Subcutaneous adipose tissue (tissue), 4 donors: ENCODE measurements around the gene SLC27A4. TPM values are rescaled to one million over a fixed set of nuclear protein-coding genes. Genes with fewer than 3 reads are reported as not detected.

ENCODE experiments used
- CTCF ChIP-seq: fragments of 450-650 bp; IDR thresholded peaks from one replicate; pipeline ENCODE4 v1.5.1; 2016; ENCODE audit warnings: low read depth, mild to moderate bottlenecking, control low read depth, antibody characterized with exemption, moderate library complexity
- total RNA-seq, 4 donors: library from RNA; depleted of rRNA; stranded (reverse); fragments of >200 nt; gene quantifications; one replicate each; pipeline ENCODE4 v1.1.0, GENCODE V29; 2016

SLC27A4 gene
- total RNA-seq, 4 donors from 2014 or later: 10.1 to 17.3 (median 12.3) TPM

- TF ChIP-seq CTCF: no peak
These were observed 41.5 kb upstream of the SLC27A4 start for GRCh38 chr9:128298535-128299482.

DNA sequence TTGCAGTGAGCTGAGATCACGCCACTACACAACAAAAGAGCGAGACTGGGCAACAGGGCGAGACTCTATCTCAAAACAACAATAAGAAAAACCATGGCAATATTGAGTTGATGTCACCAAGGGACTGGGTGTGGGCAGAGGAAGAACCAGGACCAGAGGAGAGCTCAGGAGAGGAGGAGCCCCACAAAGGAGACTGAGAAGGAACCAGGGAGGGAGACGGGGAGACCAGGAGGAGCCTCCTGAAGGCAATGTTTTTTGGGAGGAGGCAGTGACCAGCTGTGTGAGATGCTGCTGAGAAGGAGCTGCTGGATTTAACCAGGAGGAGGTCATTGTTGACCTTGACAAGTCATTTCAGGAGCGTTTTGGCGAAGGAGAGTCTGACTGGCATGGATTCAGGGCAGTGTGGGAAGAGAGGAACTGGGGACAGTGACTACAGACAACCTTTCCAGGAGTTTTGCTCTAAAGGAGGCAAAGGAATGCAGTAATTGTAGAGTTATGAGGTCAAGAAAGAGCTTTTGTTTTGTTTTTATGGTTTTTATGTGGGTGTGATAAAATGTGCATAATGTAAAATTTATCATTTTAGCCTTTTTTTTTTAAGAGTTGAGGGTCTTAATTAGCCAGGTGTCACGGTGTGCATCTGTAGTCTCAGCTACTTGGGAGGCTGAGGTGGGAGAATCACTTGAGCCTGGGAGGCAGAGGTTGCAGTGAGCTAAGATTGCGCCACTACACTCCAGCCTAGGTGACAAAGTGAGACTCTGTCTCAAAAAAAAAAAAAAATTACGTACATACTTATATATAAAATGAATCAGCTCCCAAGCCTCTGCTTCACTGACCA lies 36.0 kb upstream of the SLC27A4 start:
- TF ChIP-seq CTCF: no peak

- TF ChIP-seq CTCF: no peak
These were observed 35.4 kb upstream of the SLC27A4 start for GRCh38 chr9:128304971-128305288.

- TF ChIP-seq CTCF: no peak
These were observed 30.8 kb upstream of the SLC27A4 start for GRCh38 chr9:128309551-128309950.

DNA sequence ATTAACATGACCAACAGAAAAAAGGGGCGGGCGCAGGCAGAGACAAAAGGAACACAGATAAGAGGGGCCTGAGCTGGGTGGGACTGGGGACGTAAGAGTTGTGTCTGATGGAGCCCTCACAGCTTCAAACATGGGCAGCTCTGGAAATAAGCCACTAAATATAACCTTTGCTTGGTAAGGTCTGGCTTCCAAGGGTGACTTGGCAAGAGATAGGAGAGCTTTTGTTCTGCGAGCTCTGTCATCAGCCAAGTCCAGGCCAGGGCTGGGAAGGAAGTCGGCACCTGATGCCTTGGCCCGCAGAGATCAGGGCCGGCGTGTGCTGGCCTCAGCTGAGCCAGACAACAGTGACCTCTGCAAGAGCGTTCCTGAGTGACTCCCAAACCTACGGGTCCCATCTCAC lies 29.9 kb upstream of the SLC27A4 start:
- TF ChIP-seq CTCF: no peak

GRCh38 chr9:128314697-128315096 lies 25.6 kb upstream of the SLC27A4 start:
- no peak for TF ChIP-seq CTCF

- no peak for TF ChIP-seq CTCF
These were observed 23.9 kb upstream of the SLC27A4 start for GRCh38 chr9:128316421-128316820.
